ENCODE data around the gene STARD3NL.

GRCh38 chr7:38189231-38189938, 11.3 kb downstream of the STARD3NL start:
- TF ChIP-seq GATA1 (IDR thresholded peaks at IDR 0.05; ENCODE audit: low read depth, low read length) (no peak), POLR2A (IDR thresholded peaks at IDR 0.05; ENCODE audit: low read length) (no peak)

Measured in erythroblast (primary cell).